Measurements from ENCODE around the gene ZNF783.

The ZNF783 gene

DNA sequence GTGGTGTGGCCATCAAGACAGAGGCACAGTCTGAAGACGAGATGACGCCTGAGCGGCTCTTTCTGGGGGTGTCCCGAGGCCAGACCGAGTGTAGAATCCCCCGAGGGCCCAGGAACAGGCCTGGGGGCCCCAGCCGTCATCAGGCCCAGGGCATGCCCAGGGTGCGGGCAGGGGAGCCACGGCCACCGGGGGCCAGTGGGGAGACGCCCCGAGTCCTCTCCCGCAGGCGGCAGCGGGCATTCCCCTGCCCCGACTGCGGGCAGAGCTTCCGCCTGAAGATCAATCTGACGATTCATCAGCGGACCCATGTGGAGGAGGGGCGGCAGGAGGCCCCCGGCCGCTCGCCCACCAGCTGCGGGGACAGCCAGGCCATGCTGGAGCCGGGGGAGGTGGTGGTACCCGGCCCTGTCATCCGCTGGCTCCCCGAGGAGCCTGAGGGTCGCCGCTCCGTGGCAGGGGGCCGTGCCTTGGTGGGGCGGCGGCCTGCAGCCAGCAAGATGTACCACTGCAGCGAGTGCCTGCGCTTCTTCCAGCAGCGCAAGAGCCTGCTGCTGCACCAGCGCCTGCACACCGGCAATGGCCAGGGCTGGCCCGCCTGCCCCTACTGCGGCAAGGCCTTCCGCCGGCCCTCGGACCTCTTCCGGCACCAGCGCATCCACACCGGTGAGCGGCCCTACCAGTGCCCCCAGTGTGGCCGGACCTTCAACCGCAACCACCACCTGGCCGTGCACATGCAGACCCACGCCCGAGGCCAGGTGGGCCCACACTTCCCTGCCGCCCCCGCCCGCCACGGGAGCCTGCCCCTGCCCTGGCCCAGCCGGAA lies 19.7 kb downstream of the ZNF783 start:
- DNase-seq (ENCODE audit: low read depth) = no peak

DNA sequence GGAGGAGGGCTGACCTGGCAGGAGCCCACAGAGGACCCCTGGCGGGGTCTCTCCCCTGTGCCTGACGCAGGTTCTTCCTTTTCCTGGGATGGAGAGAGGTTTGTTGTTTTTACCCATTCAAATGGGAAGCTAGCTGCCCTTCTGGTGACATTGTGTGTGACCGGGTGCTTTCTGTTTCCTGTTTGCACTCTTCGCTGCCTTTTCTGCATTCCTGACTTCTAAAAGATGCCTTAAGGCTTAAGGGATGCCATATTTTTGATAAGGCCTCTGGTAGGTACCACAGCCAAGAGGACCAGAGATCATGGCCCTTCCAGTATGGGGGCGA lies 20.3 kb downstream of the ZNF783 start:
- DNase-seq (ENCODE audit: low read depth) = no peak

DNA sequence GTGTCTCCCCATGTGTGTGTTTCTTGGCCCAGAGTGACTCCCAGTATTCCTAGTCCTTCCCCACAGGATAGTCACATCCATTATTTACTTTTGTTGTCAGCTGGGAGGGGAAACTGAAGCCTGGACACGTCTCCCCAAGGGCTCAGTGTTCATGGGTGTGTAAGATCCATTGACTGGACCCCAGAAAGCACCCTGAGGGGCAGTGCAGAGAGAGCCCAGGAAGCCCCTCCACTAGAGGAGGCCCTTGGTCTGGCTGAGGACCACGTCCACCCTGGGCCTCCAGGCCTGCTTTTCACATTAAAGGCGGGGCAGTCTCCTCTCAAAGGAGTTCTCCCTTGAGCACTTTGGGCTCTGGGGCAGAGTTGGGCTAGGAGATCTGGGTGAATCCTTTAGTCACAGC lies 21.3 kb downstream of the ZNF783 start:
- DNase-seq (ENCODE audit: low read depth) = no peak

DNA sequence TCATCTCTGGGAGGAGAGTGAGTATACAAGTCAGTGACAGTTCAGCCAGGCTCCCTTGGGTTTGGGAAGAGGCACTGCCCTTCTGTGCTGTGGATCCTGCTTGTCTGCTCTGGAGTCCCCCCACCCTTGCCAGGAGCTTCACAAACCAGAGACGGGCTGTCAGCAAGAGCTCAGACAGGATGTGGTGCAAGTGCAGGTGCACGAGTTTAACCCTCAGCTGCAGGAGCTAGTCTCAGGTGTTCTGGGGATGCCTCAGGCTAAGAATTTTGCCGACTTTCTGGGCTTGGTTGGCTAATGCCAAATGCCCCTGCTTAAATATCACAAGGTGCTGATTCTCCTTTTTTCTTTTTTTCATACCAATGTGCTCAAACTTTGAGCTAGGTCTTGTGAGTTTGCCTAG lies 22.3 kb downstream of the ZNF783 start:
- DNase-seq (ENCODE audit: low read depth) = no peak

DNA sequence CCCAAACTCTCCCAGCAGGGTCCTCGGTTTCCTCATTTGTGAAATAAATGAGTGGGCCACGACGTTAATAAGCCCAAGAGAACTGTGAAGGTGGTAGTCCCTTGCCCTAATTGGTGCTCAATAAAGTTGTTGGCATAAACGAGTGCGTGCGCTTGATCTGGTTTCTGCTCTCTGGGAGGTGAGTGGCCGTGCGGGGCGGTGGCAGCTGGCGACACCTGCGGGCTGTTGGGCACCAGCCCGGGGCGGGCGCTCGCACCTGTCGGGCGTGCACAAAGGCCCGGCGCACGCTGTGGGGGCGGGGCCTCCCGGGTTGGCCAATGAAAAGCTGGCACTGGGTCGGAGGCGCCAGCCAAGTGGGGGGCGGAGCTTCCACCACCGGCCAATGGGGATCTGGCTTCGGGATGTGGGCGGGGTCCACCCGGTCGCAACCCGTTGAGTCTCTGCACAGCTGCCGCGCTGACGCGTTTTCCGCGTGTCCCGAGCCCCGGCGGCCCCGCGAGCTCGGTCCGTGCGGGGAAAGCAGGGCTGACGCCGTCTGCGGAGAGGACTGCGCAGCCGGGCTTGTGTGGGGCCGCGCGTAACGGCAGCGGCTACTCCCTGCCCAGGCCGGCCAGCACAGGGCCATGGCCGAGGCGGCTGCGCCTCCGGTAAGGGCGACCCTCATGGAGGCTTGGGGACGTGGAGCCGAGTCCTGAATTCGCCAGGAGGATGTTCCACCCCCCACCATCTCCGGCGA lies 23.0 kb downstream of the ZNF783 start:
- DNase-seq (ENCODE audit: low read depth) = peak; percentile 94

DNA sequence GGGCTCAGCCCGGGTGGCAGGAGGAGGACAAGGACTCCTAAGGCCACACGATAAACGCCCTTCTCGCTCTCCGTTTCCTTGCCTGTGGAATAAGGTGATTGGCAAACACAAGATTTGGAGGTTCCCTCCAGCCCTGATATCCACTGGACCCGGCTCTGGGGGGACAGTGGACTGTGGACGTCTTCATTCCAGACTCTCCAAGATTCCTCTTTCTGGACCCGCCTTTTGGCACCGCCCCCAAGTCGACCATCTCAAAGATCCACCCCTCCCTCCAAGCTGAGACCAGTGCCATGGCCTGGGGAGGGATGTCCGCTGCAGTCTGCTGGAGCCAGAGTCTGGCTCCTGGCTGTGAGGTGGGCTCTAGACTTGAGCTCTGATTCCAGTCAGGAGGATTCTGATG lies 23.6 kb downstream of the ZNF783 start:
- DNase-seq (ENCODE audit: low read depth) = no peak

DNA sequence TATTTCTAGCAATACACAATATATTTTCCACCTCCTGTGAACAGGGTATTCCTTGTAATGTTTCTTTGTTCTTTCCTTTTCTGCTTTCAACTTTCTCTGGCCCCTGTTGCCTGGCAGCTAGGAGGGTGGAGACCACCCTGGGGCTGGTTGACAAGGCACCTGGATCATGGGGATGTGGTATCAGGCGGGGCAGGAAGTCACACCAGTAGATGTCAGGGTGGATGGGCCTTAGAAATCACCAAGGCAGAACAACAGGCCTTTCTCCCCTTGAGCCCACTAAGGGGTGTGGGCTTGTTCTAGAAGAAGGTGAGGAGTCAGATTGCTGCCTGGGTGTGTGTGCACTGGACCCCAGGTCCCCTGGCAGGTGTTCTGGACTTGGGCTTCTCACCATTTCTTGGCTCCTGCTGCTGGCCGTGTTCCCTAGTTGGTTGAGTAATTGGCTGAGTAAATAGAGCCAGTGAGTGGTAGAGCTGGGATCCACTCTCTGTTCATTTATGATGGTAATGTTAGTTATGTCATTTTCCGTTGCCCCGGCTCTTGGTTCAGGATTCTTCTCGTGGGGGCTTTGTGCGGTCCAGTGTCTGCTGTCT lies 24.9 kb downstream of the ZNF783 start:
- no peak for DNase-seq (ENCODE audit: low read depth)

DNA sequence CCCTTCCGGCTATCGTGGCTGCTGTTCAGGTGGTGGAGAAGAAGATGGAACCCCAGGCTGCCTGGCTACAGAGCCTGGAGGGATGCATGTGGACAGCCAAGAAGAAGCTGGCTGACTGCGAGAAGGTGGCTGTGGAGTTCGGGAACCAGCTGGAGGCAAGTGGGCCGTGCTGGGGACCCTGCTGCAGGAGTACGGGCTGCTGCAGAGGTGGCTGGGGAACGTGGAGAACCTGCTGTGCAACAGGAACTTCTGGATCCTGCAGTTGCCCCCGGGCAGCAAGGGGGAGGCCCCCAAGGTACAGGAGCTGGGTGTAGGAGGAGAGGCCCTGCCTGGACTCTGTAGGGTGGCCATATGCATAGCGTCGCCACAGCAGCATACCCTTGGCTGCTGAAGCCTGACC lies 25.6 kb downstream of the ZNF783 start:
- no peak for DNase-seq (ENCODE audit: low read depth)

DNA sequence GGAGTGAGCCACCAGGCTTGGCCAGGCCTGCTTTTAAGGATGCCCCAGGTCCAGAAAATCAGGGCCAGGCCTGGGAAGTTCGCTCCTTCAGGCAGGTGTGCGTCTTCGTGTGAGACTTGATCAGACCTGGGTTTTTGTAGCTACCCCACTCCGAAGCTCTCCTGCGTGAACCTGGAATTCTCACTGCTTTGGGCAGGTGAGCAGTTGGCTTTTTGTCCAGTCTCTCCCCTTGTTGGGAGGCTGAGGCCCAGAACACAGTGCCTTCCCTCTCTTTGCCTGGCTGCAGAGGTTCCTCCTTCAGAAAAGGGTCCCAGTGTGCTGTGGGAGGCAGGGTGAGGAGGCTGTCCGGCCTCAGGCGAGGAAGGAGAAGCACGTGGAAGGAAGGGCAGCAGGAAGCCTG lies 27.3 kb downstream of the ZNF783 start:
- no peak for DNase-seq (ENCODE audit: low read depth)

DNA sequence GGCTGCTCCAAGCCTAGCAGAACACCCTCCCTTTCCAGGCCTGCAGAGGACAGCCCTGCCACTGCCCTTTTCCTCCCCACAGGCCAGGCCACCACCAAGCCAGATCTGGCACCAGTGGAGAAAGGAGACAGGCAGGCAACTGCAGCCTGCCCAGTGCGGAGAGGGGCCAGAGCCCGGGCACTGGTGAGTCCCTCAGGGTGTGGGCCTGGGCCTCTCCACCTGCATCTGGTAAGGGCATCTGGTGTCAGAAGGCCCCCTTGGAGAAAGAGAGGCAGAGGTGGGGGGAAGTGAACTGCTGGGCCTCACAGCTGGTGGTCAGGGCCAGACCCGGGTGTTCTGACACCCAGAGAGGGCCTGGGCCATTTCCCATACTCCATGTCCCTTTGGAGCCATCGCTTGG lies 27.9 kb downstream of the ZNF783 start:
- DNase-seq (ENCODE audit: low read depth) = no peak

DNA sequence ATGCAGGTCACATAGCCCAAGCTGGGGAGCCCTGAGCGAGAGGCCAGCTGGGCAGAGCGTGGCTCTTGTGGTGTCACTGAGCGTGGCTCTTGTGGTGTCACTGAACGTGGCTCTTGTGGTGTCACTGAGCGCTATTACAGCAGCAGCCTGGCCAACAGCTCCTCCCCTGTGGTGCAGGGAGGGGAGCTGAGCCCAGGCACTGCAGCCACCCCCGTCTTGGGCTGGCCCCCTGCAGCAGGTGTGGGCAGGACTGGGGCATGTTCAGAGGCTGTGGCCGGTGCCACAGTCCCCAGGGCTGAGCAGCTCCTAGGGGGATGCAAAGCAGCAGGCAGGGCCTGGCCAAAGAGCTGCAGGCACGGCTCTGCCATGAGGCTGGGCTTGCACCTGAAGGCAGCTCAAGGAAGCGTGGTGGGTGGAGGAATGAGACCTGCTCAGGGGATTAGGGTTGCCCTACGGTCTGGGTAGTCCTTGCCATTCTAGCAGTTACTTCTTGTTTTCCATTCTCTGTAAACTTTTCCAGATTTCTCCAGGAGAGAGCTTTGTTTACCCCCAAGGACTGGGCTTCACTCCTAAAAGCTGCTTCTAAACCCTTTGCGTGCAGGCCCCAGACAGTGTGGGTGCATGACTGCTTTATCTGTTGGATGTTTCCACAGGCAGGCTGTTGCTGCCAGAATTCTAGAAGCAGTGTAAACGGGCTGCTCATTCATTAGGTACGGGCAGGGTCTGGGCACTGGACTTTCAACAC lies 29.2 kb downstream of the ZNF783 start:
- no peak for DNase-seq (ENCODE audit: low read depth)

DNA sequence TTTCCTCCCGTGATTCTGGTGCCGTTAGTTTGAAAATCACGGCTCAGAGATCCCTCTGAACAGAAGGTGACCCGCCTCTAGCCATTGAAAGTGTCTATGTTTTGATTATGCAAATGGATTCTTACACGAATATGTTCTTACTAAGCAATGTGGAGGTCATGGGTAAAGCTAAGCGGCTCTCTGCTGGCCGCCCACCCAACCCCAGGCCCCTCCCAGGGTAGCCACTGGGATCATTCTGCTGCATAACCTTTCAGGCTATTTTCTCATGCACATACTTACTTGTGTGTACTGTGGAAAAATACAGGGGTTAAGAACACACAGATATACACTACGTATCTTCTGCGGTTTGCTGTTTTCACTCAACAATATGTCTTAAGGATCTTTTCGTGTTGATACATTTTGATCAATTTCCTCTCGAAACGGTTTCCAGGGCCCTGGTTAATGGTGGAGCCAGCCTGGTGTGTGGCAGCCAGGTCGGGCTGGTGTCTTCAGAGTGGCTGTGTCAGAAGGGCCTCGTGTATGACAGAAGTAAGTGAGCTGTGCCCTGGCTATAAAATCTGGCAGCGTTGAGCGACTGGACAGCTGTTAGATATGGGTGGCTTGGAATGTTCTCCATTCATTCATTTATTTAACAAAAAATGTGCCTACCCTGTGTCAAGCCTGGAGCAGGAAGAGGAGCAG lies 29.9 kb downstream of the ZNF783 start:
- DNase-seq (ENCODE audit: low read depth) = no peak

DNA sequence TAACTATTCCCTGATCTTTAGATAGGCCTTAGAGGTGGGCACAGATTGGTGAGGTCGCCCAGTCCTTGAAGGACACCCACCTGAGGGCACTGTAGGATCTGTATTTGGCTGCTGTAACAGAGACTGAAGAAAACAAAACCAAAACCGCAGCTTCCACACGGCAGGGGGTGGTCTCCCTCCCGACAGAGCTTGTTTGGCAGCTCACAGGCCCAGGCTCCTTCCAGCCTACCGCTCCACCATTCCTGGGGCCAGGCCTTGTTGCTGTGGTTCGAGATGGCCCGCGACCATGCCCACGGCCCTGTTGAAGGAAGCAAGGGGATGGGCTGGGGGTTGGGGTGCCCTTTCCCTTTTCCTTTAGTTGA lies 30.4 kb downstream of the ZNF783 start:
- DNase-seq (ENCODE audit: low read depth) = no peak

DNA sequence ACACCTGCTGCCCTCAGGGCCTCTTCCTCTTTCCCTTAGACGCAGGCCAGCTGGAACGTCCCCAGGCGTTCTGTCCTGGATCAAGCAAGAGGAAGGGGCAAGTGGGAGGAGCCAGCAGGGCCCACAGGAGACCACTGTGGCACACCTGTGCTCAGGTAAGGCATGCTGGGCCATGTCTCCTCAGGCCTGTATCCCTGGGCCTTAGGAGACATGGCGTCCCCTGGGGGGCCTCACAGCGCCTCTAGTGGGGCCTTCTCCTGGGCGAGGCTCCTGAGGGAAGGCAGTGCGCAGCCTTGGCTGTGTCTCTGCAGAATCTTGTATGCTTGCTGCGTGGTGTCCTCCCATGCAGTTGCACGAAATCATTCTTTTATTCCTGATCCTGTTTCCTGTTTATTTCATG lies 31.3 kb downstream of the ZNF783 start:
- DNase-seq (ENCODE audit: low read depth) = no peak

DNA sequence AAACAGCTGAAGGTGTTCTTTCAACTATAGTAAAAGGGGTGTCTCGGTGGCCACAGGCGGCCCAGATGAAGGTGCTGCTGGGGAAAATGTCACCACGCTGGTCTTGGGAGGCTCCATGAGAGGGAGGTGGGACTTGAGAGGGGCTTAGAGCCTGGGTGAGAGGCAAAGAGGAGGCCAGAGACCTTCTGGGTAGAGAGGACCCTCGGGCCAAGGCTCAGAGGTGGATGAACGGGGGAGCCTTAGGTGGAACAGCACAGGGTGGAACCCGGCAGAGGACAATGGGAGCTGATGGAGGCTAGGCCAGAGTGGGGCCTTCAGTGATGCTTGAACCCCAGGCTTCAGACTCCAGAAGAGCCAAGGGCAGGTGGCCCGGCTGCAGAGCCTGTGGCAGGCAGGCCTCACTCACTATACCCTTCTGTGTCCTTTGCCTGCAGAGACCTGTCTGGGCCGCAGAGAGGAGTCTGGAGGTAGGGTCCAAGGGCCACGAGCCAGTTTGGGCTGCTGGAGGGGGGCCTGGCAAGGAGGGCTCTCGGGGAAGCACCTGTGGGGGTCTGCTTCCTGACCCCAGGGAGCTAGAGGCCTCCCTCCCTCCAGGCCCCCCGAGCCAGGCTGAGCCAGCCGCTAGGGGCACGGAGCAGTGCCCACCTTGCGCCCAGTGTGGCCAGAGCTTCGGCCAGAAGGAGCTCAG lies 32.1 kb downstream of the ZNF783 start:
- no peak for DNase-seq (ENCODE audit: low read depth)

DNA sequence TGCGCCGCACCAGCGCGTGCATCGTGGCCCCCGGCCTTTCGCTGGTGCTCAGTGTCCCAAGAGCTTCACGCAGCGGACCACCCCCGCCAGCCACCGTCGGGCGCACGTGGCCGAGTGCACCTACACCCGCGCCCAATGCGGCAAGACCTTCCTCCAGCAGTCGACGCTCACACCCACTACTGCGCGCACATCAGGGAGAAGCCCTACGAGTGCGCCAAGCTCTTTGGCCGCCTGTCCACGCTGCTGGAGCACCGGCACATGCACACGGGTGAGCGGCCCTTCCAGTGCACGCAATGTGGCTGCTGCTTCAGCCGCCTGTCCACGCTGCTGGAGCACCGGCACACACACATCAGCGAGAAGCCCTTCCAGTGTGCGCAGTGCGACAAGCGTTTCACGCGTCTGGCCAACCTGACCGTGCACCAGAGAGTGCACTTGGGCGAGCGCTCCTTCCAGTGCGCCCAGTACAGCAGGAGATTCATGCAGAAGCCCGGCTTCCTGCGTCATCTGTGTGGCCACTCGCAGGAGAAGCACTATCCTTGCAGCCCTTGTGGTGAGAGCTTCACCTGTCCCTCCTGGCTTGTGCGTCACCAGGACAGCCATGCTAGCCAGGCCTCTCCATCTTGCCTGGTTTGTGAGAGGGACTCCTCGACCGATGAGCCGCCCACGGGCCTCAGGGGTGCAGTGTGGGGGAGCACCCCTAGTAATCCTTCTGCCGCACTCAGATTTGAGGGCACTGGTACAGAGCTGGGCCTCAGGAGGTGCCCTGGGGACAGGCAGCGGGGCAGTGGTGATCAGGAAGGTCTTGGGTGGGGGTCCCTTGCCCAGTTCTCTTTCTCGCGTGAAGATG lies 32.9 kb downstream of the ZNF783 start:
- DNase-seq (ENCODE audit: low read depth) = no peak

DNA sequence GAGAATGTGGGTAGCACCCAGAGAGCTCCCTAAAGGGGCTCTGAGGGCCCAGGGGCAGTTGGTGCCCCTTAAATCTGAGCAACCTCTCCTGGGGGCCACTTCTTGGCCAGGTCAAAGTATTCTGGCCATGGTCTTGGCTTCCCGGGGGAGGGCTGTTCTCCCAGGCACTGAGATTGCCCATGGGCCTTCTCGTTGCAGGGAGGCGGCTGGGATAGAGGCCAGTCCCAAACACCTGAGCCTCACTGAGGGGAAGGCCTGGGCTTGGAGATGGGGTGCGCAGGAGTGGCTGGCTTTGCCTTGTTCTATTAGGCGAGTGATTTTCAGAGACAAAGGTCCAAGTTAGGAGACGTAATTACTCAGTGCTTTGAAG lies 33.5 kb downstream of the ZNF783 start:
- DNase-seq (ENCODE audit: low read depth) = no peak

DNA sequence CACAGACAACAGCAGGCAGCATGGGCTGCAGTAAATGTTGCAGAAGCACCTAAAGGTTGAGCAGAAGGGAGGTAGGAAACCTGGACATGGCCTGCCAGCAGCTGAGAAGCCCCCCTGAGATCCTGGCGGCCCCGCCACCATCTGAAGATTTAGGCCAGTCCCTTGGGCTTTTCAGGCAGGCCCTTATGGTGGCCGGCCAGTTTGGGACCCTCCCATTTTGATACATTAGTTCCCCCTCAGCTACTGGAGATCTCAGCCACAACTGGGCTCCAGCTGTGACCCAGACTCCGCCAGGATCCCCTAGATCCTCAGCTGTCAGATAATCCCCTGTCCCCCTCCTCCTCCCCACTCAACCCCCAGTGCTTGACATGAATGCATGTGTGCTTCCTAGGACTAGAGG lies 34.4 kb downstream of the ZNF783 start:
- DNase-seq (ENCODE audit: low read depth) = no peak

DNA sequence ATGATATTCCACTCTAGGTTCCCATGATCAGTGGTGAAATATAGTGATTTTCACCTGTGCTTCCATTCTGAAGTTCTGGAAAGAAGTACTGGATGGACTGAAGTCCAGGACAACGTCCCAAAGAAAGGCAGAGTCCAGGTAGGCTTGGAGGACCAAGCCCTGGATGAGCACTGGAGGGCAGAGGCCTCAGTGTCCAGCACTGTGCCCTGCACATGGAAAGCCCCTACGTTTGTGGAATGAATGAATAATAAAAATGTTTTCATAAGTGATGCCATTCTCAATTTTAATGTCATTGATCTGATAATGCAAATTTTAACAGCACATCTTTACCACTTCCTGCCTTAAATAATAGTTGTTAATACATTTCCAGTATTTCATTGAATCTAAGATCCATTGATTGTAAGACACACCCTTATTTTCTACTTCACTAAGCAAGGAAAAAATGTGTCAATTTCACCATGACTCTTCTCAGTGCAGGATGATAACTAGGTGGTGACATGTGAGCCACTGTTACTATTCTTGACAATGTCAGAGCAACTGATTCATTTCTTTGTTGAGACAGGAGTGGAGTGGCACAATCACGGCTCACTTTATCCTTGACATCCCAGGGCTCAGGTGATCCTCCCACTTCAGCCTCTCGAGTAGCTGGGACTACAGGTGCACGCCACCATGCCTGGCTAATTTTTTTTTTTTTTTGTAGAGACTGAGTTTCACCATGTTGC lies 35.2 kb downstream of the ZNF783 start:
- no peak for DNase-seq (ENCODE audit: low read depth)

All from activated gamma-delta T cell treated with anti-CD3 and anti-CD28 coated beads, Interleukin-2, amount 50 U/mL, for 16 hours (primary cell).